CD4-positive, alpha-beta T cell (primary cell): Measurements from ENCODE around the gene DNPEP. TPM values are rescaled to one million over a fixed set of nuclear protein-coding genes. Genes with fewer than 3 reads are reported as not detected.

Source experiments
- ATAC-seq: fragments of 200-7000 bp; cut with Tn5 transposase; one replicate; pipeline ENCODE4 v1.10.0; 2022; ENCODE audit warnings: mild to moderate bottlenecking; ENCODE audit not compliant: poor library complexity
- CTCF ChIA-PET: fragments of 350-600 bp; sonication (Branson Sonifier 250); formaldehyde crosslinking; loops from one replicate; lab custom pipeline; 2021; ENCODE audit warnings: antibody characterized with exemption, inconsistent platforms; lab: Charles Lee
- POLR2A ChIA-PET: fragments of 350-600 bp; sonication (Branson Sonifier 250); formaldehyde crosslinking; loops from one replicate; lab custom pipeline; 2021; ENCODE audit warnings: antibody characterized with exemption, inconsistent platforms; lab: Charles Lee
- DNase-seq, 14 experiments: peaks; one replicate each; pipeline ENCODE4 v3.0.0-alpha.2; 2013 to 2020; ENCODE audit warnings: mixed read lengths in 2 of 14
- H3K27ac ChIP-seq, 2 donors: one replicate each; pipeline versions ENCODE4 v1.5.1 to v1.7.0; 2013; ENCODE audit warnings: low read length in 2 of 2, low read depth in 1 of 2, mild to moderate bottlenecking in 1 of 2
- H3K27me3 ChIP-seq, 2 experiments: 1 replicate in 1 of 2; 2 replicates in 1 of 2; pipeline versions ENCODE4 v1.6.1 to v1.7.0; 2013; ENCODE audit warnings: low read length in 2 of 2, control low read depth in 1 of 2, mild to moderate bottlenecking in 1 of 2, moderate library complexity in 1 of 2; ENCODE audit not compliant: insufficient read depth in 2 of 2, control insufficient read depth in 1 of 2
- H3K36me3 ChIP-seq: one replicate; pipeline ENCODE4 v1.6.1; 2013; ENCODE audit warnings: low read length, control low read depth; ENCODE audit not compliant: insufficient read depth
- H3K4me1 ChIP-seq: one replicate; pipeline ENCODE4 v1.6.1; 2013; ENCODE audit warnings: low read length, control low read depth; ENCODE audit not compliant: insufficient read depth
- H3K4me3 ChIP-seq: one replicate; pipeline ENCODE4 v1.5.1; 2013; ENCODE audit warnings: mild to moderate bottlenecking, low read length, moderate library complexity
- H3K9me3 ChIP-seq, 2 experiments: 1 replicate in 1 of 2; 2 replicates in 1 of 2; pipeline versions ENCODE4 v1.6.1 to v1.7.0; 2013; ENCODE audit warnings: low read length in 2 of 2, mild to moderate bottlenecking in 2 of 2, control low read depth in 1 of 2, moderate library complexity in 1 of 2; ENCODE audit not compliant: control insufficient read depth in 1 of 2, insufficient read depth in 1 of 2
- H3K27ac Mint-ChIP-seq: one replicate; pipeline ENCODE4 v1.8.0; 2020; ENCODE audit warnings: mixed read lengths
- H3K27me3 Mint-ChIP-seq: one replicate; pipeline ENCODE4 v1.8.0; 2021; ENCODE audit warnings: mixed read lengths
- H3K36me3 Mint-ChIP-seq: one replicate; pipeline ENCODE4 v1.8.0; 2021; ENCODE audit warnings: low read depth, mixed read lengths
- H3K4me1 Mint-ChIP-seq: one replicate; pipeline ENCODE4 v1.8.0; 2021; ENCODE audit warnings: low read depth, mixed read lengths
- H3K4me3 Mint-ChIP-seq: one replicate; pipeline ENCODE4 v1.8.0; 2020; ENCODE audit warnings: mild to moderate bottlenecking, mixed read lengths
- H3K9me3 Mint-ChIP-seq: one replicate; pipeline ENCODE4 v1.8.0; 2020; ENCODE audit warnings: mixed read lengths
- intact Hi-C, 2 experiments: fragments of 100-400 bp; cut with DNase I in 1 of 2; cut with micrococcal nuclease in 1 of 2; formaldehyde crosslinking; loops; one replicate each; pipeline versions ENCODE4 v1.15.1 to v1.9.0; 2023 to 2025; cut with DNase I, micrococcal nuclease
- total RNA-seq, 174 experiments: library from RNA in 2 of 174; stranded (reverse) in 2 of 174; gene quantifications; one replicate each; pipeline ENCODE4 v1.2.3 and lab custom pipeline; 2021 to 2026
- TF ChIP-seq, protein P1 (sequence below): fragments of 200-600 bp; IDR thresholded peaks from one replicate; pipeline ENCODE4 v1.8.0; 2022; ENCODE audit warnings: antibody characterized with exemption, mild to moderate bottlenecking

Gene DNPEP
- total RNA-seq, 2 experiments from 2014 or later: 99.0 to 99.9 TPM

GRCh38 chr2:219332542-219332941, 55.2 kb downstream of the DNPEP start, which contains the start of gene RESP18:
TSS of gene RESP18 (minus strand) at chr2:219332744.
- DNase-seq: no peak
- Mint-ChIP-seq H3K9me3 (peaks cover 6% of the 10 kb centered on the region), H3K36me3 (no peaks in the 10 kb centered on the region), H3K27ac (no peak within 1 kb of the TSS), H3K27me3 (peaks cover 89% of the 10 kb centered on the region), H3K4me1 (no peaks in the 10 kb centered on the region), H3K4me3 (no peak within 1 kb of the TSS)
- ATAC-seq: no peak
- peaks cover 50 to 54% of the 10 kb centered on the region in 2 experiments for H3K27me3 ChIP-seq
- TF ChIP-seq, protein P1, sequence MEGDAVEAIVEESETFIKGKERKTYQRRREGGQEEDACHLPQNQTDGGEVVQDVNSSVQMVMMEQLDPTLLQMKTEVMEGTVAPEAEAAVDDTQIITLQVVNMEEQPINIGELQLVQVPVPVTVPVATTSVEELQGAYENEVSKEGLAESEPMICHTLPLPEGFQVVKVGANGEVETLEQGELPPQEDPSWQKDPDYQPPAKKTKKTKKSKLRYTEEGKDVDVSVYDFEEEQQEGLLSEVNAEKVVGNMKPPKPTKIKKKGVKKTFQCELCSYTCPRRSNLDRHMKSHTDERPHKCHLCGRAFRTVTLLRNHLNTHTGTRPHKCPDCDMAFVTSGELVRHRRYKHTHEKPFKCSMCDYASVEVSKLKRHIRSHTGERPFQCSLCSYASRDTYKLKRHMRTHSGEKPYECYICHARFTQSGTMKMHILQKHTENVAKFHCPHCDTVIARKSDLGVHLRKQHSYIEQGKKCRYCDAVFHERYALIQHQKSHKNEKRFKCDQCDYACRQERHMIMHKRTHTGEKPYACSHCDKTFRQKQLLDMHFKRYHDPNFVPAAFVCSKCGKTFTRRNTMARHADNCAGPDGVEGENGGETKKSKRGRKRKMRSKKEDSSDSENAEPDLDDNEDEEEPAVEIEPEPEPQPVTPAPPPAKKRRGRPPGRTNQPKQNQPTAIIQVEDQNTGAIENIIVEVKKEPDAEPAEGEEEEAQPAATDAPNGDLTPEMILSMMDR: no peak
- POLR2A ChIA-PET: no interaction called here
- peaks cover 10 to 21% of the 10 kb centered on the region in 2 experiments for H3K9me3 ChIP-seq
- CTCF ChIA-PET: no interaction called here
- H3K36me3 ChIP-seq: no peaks in the 10 kb centered on the region
- intact Hi-C loops: no loop called here
- no peak within 1 kb of the TSS for H3K4me3 ChIP-seq
- no peaks in the 10 kb centered on the region for H3K4me1 ChIP-seq
- H3K27ac ChIP-seq: no peak within 1 kb of the TSS

GRCh38 chr2:219331560-219332213, 56.0 kb downstream of the DNPEP start:
- Histone ChIP-seq H3K4me1 (no peaks in the 10 kb centered on the region), H3K9me3 (peaks cover 5 to 18% of the 10 kb centered on the region in 2 experiments), H3K4me3 (no peak overlapping the region), H3K27me3 (peaks cover 48 to 50% of the 10 kb centered on the region in 2 experiments), H3K27ac (no peak overlapping the region), H3K36me3 (no peaks in the 10 kb centered on the region)
- H3K4me3 Mint-ChIP-seq: no peak overlapping the region
- DNase-seq (peak in 8 of 14 experiments; percentile 3 to 43 (median 18)), ATAC-seq (peak; percentile 46)
- H3K9me3 Mint-ChIP-seq: peaks cover 6% of the 10 kb centered on the region
- peaks cover 89% of the 10 kb centered on the region for H3K27me3 Mint-ChIP-seq
- H3K27ac Mint-ChIP-seq: no peak overlapping the region
- TF ChIP-seq, protein P1: no peak
- intact Hi-C loops: no loop called here
- POLR2A ChIA-PET: no interaction called here
- H3K36me3 Mint-ChIP-seq: no peaks in the 10 kb centered on the region
- no peaks in the 10 kb centered on the region for H3K4me1 Mint-ChIP-seq
- CTCF ChIA-PET: no interaction called here

DNA sequence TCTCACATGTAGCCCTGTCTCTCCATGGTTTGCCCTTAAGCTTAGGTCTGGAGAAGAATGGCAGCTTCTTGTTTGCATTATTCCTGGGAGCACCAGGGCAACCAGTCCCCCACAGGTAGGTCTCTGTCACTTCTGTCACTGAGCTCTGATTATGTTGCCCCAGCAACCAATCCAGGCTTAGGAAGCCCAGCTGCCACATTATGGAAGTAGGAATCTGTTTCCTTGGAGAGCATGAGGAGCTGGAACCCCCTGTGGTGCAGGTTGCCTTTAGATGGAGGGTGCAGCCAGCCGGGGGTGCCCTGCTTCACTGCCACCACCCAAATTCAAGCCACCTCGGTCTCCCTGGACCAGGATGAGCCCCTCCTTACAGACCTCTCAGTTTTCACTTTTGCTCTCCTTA, 60.0 kb downstream of the DNPEP start:
- ChIA-PET POLR2A (no interaction called here), CTCF (no interaction called here)
- no peaks in the 10 kb centered on the region for H3K36me3 Mint-ChIP-seq
- Histone ChIP-seq H3K4me3 (no peak overlapping the region), H3K9me3 (peaks cover 0 to 14% of the 10 kb centered on the region in 2 experiments), H3K36me3 (no peaks in the 10 kb centered on the region), H3K27ac (no peak overlapping the region), H3K27me3 (peaks cover 33 to 34% of the 10 kb centered on the region in 2 experiments), H3K4me1 (no peaks in the 10 kb centered on the region)
- H3K9me3 Mint-ChIP-seq: no peaks in the 10 kb centered on the region
- intact Hi-C loops: no loop called here
- no peak for ATAC-seq
- no peak for DNase-seq
- no peaks in the 10 kb centered on the region for H3K4me1 Mint-ChIP-seq
- no peak overlapping the region for H3K27ac Mint-ChIP-seq
- H3K27me3 Mint-ChIP-seq: peaks cover 66% of the 10 kb centered on the region
- TF ChIP-seq, protein P1: no peak
- H3K4me3 Mint-ChIP-seq: no peak overlapping the region
